ENCODE results near the gene SMIM5.
"Not testable (repeated sequence)": the region's sequence is repeated elsewhere in the genome, so short reads cannot be mapped to it uniquely, and the experiment has no call there.

SMIM5 gene

DNA sequence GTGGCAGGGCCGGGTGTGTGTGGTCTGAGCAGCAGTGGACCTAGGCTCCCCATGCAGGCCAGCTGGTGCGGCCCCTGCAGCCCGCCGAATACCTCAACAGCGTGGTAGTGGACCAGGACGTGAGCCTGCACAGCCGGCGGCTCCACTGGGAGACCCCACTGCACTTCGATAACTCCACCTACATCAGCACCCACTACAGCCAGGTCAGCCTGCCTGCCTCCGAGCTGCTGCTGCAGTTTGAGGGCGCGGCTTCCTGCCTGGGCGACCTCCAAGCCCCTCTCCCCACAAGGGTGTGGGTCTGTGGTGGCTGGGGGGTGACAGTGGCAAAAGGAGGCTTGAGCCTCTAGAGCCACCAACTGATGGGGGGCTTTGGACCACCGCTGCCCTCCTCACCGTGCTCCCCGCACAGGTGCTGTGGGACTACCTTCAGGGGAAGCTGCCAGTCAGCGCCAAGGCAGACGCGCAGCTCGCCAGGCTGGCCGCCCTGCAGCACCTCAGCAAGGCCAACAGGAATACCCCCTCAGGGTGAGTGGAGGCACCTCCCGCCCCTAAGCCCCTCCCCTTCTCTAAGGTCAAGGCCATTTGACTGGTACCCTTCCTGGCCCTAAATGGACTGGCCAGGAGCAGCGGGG, 8.4 kb upstream of the SMIM5 start:
- no peak for DNase-seq (ENCODE audit: low read depth in 2 of 2)

DNA sequence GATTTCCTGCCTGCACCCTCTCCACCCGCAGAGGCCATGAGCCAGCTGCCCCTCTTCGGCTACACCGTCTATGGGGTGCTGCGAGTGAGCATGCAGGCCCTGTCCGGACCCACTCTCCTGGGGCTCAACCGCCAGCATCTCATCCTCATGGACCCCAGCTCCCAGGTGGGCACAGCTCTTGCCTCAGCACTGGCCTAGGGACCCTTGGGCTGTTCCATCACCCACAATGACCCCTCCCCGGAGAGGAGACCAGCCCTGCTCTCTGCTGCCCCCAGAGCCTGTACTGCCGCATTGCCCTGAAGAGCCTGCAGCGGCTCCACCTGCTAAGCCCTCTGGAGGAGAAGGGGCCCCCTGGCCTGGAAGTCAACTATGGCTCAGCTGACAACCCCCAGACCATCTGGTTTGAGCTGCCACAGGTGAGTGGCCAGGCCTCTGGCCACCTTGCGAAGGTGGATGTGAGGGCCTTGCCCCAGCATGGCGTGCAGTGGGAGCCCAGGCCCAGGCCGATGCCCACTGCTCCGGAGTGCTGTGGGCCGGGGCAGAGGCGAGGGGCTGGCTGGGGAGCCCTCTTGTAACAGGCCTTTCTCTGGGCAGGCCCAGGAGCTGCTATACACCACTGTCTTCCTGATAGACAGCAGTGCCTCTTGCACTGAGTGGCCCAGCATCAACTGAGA, 7.3 kb upstream of the SMIM5 start:
- DNase-seq (ENCODE audit: low read depth in 2 of 2) = no peak

DNA sequence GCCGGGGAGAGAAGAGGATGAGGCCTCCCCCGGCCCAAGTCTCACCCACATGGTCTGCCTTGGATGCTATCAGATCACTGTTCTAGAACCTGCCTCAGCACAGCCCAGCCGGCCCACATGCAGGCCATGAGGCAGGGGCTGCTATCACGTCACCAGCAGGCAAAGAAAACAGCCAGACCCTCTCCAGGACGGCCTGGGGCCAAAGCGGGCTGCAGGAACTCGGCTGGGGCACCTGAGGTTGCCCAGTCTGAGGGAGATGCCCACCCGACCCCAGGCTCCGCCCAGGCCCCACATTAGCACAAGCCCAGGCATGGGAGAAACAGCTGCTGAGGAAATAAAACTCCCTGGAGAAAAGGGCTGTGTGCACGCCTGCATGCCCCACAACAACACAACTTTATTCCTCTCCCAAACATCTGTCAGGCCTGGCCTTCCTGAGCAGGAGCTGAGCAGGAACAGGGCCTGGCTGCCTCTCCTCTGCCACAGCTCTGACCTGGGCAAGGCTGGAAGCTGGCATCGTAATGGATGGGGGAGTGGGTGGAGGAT, 6.7 kb upstream of the SMIM5 start:
- no peak for DNase-seq (ENCODE audit: low read depth in 2 of 2)

DNA sequence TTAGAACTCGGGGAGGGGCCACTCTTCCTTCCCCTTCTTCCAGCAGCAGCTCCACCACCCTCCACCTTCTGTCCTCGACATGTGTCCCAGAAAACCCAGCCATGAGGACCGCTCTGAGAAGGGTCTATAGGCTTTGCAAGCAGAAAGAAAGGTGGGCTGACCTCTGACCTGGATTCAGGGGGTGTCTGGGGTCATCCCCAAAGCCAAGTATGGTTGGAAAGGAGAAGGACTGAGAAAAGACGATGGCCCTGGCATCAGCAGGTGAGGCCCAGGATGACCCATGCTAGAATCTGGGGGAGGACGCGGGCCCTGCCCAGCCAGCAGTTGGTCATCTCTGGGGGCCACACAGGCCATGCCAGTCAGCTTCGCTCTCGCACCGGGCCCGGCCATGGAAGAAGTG, 6.1 kb upstream of the SMIM5 start:
- no peak for DNase-seq (ENCODE audit: low read depth in 2 of 2)

DNA sequence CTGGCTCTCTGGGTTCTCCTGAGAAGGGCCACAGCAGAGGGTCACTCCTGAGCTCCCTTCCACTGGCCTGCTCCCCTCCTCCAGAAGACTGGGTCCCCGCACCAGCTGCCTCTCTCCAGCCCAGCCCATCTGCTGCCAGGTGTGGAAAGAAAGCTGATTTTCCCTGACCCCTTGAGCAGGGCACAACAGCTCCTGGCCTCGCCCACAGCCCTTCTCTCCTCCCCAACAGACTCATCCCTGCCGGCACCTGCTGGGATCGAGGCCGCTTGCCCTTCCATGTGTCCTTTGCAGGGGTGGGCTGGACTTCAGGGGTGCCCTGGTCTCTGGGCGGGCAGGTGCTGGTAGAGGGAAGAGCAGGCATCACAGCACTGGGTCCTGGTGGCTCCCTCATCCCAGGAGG, 4.8 kb upstream of the SMIM5 start:
- no peak for DNase-seq (ENCODE audit: low read depth in 2 of 2)

DNA sequence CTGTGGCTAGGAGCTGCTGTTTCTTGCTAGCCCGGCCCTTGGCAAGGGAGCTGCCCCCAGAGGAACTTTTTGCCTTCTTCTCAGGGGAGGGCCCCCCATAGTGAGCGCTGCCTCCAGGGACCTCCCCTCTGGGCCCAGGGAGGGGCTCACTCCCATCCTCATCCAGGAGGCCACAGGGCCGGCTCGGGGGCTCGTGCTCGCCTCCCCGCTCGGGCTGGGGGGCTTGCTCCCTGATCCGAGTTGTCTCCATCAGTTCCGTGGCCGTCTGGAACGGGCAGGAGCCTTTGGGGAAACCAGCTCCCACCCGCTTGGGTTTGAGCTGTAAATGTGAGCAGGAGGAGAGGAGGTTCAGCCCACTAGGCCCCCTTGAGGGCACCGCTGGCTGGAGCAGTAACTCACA, 4.1 kb upstream of the SMIM5 start:
- no peak for DNase-seq (ENCODE audit: low read depth in 2 of 2)

DNA sequence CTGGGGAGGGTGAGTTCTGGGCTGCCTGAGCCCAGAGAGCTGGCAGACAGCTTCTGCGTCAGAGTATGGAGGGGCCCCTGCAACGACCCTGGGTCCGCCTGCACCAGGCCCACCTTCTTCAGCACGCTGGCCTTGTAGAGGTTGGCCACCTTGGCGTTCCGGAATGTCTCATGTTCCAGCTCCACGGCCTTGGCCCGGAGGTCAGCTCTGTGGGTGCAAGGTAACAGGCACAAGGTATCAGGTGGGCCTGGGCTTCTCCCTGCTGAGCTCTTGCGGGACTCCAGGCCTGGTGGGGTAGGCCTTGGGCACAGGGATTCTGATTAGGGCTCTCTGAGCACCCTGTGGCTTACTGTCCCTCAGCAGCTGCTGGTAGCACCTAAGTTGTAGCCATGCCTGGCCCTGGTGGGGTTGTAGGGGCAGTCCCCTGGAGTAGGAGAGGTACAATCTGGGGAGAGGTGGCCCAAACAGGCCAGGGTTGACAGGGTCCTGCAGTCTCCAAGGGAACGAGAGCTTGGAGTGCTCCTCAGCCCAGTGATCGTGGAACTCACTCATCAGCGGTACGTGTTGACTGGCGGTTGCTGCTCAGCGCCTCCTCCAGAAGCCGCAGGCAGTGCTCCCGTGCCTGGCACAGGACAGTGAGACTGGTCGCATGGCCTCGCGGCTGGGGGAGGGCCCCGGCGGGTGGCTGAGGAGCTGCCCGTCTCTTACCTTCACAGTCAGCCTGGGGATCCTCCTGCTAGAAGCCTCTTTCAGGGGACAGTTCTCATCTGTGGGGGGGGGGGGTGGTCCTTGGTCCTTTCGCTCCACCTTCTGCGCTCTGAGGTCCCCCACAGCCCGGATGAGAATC, 2.9 kb upstream of the SMIM5 start:
- no peak for DNase-seq (ENCODE audit: low read depth in 2 of 2)

DNA sequence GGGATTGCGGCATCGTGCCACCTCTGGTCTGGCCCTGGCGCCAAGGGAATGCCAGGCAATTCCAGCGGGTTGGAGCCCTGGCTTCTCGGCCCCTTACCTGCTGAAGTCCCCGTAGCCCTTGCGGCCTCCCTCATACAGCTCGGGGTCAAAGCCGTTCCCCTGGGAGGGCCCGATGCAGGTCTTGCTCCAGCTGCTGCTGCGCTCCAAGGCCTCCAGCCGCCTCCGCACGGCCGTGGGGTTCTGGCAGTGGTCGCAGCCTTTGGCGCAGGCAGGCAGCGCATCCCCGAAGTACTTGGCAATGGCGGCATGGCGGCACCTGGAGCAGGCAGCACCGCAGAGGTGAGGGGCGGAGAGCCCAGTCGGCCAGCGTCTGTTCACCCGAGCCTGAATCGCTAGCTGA, 1.9 kb upstream of the SMIM5 start:
- no peak for DNase-seq (ENCODE audit: low read depth in 2 of 2)

DNA sequence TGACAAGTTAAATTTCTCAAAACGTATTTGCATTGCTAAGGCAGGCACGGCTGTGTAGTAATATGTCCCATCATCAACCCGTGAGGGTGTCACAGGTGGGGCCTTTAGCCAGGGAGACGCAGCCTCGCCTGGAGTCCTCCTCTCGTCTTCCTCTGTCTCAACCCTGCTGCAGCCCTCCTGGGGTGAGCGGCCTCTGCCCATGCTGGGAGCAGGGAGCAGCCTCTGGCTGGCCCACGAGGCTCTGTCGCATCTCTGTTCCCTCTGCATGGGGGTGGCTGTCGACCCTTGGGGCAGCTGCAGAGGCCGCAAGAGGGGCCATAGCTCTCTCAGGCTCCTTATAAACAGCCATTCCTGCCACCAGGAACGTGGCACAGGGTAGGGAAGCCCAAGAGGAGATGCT, 806 bp upstream of the SMIM5 start:
- no peak for DNase-seq (ENCODE audit: low read depth in 2 of 2)

DNA sequence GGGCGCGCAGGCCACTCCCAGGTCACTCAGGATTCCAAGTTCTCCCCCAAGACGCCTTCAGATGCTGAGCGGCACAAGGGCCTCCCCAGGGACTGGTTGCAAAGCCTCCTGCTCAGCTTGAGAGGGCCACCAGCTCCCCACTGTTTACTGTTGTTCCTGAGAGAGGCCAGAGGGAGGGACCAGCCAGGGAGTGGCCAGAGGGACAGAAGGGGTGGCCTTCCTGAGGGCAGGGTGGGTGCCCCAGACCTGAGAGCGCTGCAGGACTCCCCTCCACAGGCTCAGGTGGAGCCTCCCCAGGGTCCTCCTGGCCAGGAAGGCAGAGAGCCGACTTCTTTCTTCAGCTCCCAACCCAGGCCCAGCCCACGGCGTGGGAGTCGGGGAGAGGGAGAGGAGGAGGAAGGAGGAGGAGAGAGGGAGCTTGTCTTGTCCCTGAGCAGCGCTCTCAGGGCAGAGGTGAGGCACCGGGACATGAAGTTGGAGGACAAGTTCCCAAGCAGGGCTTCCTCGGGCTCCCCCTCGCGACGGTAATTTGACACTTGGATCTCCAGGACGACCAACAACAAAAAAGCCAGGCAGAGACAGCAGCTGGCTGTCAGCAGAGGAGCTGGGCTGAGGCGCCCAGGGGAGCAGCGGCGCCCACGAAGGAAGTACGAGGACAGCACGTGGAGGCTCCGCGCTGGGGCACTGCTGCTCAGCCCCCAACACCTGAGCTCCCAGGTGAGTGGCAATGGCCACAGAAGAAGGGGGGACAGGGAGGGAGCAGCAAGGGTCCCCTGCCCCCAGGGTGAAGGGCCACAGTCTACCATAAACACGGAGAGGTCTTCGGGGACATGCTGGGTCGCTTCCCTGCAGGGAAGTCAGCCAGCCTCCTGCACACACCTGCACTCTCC, 497 bp downstream of the SMIM5 start:
- peak in 1 of 2 donors; percentile 14 for DNase-seq (ENCODE audit: low read depth in 2 of 2)

DNA sequence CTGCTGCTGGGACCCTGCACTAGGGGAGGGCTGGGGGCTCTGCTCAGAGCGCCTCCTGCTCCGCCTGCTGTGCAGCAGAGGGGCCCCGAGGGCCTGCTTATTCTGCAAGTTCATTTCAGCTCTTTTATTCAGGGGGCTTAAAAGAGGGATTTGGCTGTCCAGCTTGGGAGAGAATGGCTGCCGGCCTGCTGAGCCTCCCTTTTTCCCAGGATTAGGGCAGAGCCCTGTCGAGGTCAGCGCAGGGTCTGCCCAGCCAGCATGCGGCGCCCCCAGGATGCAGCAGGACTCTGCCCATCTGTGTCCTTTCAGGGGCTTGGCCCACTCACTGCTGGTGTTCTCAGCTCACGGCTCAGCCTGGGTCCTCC, 1.1 kb downstream of the SMIM5 start:
- no peak for DNase-seq (ENCODE audit: low read depth in 2 of 2)

DNA sequence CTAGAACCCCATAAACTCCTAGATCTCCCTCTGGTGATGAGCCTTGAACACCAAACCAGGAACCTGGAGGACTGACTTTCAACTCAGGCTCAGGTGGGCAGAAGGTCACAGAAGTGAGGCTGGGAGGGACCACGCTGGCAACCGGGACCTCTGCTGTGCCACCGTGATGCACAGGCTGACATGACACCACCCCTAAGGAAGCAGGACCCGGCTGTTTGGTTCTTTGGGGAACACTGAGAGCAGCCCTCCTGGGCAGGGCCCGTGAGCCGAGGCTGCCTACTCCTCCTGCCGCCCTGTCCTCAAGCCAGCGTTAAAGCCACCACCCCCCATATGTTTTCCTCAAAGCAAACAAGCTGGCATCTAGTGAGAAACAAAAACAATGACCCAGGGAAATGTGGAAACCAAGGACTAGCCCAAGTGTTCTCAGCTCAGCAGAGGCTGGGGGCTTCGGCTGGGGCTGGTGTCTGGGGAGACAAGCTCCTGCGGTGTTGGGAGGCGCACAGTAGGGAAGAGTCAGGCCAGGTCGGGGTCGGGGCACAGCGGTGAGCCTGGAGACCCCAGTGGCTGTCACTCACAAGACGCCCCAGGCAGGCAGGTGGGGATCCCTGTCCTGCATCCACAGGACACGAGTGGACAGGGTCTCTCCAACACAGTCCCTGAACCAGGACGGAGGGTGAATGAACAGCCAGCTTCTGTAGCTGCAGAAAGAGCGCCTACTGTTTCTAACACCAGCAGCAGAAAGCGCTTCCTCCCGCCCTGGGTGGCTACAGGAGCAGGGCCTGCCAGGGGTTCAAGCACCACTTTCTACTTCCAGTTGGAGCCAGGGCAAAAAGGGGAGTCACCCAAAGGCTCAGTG, 1.7 kb downstream of the SMIM5 start:
- no peak for DNase-seq (ENCODE audit: low read depth in 2 of 2)

DNA sequence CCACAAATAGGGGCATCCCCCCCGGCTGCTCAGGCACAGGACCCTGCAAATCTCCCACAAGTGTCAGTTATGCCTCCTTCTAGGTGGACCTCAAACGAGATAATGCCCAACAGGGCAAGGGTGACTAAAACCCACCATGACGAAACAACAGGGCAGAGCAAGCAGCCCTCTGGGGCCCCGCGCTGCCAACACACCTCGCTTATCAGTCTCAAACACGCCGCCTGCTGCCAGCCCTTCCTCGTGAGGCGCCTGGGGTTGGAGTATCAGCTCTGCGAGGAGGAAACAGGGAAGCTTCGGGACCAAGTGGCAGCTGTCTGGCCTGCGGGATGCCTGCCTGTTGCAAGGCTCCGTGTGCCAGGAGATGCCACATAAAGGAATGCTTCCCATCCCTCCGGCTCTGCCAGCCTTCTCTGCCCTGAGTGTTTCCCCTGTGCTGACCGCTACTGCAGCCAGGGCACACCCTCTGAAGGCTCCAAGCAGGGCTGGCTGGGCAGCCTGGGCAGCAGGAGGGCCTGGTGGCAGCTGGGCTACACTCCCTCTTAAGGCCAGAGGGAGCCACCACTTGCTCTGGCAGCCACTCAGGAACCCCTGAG, 2.5 kb downstream of the SMIM5 start:
- DNase-seq (ENCODE audit: low read depth in 2 of 2) = no peak

DNA sequence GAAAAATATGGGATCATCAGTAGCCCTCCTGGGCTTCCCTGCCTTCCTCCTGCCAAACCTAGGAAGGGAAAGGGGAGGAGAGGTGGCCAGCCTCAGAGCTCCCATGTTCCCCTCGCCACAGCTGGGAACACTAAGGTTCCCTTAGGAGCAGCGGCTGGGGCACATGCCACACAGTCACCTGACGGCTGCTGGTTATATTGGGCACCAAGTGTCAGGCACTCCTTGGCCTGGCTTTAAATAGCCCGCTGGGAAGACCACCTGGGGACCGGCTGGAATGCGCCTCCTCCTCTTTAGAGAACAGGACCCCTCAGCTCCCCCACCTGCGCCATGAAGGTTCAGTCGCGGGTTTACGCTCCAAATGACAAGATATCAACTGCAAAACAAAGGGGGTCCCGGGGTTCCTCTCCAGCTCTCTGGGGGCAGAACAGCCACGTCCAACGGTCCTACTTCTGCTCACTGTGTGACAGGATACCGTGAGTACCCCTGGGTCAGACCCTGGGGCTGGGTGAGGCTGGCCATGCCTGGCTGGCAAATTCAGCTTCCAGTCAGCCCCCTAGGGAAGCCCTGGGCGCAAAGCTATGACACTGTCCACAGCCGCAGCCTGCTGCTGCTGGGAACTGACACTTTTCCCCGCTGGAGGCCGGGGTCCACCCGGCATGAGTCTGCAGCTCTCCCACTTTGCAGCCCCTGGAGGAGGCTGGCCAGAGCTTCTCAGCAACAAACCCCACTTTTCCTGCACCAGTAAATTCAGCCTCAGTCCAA, 3.3 kb downstream of the SMIM5 start:
- DNase-seq (ENCODE audit: low read depth in 2 of 2) = no peak

DNA sequence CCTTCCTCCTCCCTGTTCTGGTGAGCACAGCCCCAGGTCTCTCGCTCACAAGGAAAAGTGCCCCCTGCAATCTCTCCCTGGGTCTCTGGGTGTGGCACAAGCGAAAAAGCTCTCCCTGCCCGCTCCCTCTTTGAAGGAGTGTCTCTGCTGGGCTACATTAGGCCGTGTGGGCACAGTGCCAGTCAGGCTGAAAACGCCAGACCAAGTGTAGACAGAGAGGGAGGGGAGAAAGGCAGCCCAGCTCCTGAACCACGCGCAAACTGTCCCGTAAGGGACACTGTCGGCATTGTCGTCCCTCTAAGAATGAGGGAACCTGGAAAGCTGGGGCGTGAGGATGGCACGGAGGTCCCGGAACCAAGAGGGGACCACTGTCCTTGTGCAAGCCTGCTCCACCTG, 3.9 kb downstream of the SMIM5 start:
- no peak for DNase-seq (ENCODE audit: low read depth in 2 of 2)

DNA sequence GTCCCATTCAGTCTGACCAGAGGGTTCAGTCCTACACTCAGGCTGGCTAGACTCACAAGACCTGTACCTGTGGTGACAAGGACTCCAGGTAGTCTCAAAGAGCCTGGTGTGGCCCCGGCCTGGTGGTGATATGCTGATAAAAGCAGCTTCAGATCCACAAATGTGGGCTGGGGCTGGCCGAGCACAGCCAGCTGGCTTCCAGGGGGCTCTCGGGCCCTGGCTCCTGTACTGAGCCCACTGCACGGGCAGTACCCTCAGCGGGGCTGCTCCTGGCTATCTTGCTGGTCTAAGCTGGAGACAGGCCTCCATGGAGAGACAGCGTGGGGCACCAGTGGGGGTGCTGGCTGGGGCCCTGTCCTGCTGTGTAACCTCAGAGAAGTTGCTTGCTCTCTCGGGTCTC, 4.3 kb downstream of the SMIM5 start:
- no peak for DNase-seq (ENCODE audit: low read depth in 2 of 2)

DNA sequence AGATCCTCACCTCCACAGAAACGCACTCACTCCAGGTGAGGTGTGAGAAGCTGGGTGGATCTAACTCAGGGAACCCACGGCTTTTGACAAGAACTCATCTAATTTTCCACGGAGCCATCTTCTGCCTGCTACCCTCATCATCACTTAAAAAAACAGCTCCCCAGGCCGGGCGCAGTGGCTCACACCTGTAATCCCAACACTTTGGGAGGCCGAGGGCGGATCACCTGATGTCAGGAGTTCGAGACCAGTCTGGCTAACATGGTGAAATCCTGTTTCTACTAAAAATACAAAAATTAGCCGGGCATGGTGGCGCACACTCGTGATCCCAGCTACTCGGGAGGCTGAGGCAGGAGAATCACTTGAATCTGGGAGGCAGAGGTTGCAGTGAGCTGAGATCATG, 4.8 kb downstream of the SMIM5 start:
- DNase-seq (ENCODE audit: low read depth in 2 of 2) = not testable (repeated sequence)

DNA sequence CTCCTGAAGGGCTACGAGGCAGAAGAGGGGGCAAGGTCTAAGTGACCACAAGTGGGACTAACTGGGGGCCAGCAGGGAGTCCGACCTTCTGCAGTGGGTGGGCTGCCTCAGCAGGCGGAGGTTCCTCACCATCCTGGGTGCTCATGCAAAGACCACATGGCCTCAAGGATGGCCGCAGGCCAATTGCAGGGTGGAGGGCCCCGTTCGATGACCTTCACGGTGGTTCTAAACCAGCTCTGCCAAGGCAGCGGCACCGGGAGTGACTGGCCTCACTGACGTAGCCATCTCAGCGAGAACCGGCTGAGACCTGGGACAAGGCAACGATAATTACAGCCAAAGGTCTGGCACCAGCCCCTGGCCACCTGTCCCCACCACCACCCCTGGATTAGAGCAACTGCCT, 5.7 kb downstream of the SMIM5 start:
- DNase-seq (ENCODE audit: low read depth in 2 of 2) = no peak

DNA sequence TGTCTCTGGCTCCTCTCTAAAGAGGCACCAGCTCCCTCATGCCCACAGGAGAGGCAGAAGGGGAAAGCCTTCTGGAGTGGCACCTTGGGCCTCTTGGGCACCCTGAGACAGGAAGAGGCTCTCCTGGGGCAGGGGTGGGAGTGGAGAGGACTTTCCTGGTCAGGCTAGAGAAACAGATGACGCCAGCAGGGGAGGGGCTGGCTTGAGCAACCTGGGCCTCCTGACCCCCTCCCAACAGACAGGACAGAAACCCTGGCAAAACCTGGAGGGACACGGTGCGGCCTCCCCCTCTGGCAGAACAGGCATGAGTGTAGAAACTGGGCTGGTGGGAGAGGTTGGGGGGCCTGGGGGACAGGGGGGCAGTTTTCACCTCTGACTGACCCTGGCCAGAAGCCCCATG, 6.1 kb downstream of the SMIM5 start:
- no peak for DNase-seq (ENCODE audit: low read depth in 2 of 2)
